Subcutaneous adipose tissue (tissue), 4 donors: ENCODE data around the gene GCC1. TPM values are rescaled to one million over a fixed set of nuclear protein-coding genes. Genes with fewer than 3 reads are reported as not detected.

Experiments used
- total RNA-seq, 4 donors: library from RNA; depleted of rRNA; stranded (reverse); fragments of >200 nt; gene quantifications; one replicate each; pipeline ENCODE4 v1.1.0, GENCODE V29; 2016
- TF ChIP-seq, protein P1 (sequence below): fragments of 450-650 bp; IDR thresholded peaks from one replicate; pipeline ENCODE4 v1.5.1; 2016; ENCODE audit warnings: low read depth, mild to moderate bottlenecking, control low read depth, antibody characterized with exemption, moderate library complexity

GCC1 gene
- total RNA-seq, 4 donors from 2014 or later = 15.2 to 20.7 (median 17.3) TPM

- TF ChIP-seq, protein P1, sequence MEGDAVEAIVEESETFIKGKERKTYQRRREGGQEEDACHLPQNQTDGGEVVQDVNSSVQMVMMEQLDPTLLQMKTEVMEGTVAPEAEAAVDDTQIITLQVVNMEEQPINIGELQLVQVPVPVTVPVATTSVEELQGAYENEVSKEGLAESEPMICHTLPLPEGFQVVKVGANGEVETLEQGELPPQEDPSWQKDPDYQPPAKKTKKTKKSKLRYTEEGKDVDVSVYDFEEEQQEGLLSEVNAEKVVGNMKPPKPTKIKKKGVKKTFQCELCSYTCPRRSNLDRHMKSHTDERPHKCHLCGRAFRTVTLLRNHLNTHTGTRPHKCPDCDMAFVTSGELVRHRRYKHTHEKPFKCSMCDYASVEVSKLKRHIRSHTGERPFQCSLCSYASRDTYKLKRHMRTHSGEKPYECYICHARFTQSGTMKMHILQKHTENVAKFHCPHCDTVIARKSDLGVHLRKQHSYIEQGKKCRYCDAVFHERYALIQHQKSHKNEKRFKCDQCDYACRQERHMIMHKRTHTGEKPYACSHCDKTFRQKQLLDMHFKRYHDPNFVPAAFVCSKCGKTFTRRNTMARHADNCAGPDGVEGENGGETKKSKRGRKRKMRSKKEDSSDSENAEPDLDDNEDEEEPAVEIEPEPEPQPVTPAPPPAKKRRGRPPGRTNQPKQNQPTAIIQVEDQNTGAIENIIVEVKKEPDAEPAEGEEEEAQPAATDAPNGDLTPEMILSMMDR = no peak
Measured at GRCh38 chr7:127600885-127601284, 15.5 kb upstream of the GCC1 start.

- TF ChIP-seq, protein P1 = no peak
Measured at GRCh38 chr7:127598318-127598717, 12.9 kb upstream of the GCC1 start.

DNA sequence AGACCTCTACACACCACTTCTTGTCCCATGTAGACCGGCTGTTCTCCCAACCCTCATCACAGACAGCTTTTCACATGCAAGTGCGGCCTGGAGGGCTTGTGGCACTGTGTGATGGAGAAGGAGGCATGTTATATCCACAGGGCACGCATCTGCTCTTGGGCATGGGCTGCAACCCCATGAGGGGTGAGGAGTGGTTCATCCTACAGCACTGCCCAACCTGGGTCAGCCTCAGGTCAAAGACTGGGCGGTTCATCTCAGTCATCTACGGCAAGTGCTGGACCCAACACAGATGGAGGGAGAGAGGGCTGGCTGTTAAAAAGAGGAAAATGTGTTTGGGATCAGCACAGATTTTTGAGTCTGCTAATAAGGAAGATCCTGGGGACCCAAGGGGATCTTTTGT is 10.3 kb upstream of the GCC1 start:
- TF ChIP-seq, protein P1 = no peak

GRCh38 chr7:127594490-127594889 is 9.1 kb upstream of the GCC1 start:
- TF ChIP-seq, protein P1 = no peak

- TF ChIP-seq, protein P1 = no peak
Measured at GRCh38 chr7:127592550-127592949, 7.2 kb upstream of the GCC1 start.

GRCh38 chr7:127591591-127591990 is 6.2 kb upstream of the GCC1 start:
- TF ChIP-seq, protein P1 = no peak

- TF ChIP-seq, protein P1 = no peak
Measured at GRCh38 chr7:127591189-127591588, 5.8 kb upstream of the GCC1 start.
